SK-N-SH (cell line): Measurements from ENCODE around the gene KMT2A.

Experiments
- FOXJ3 ChIP-seq: sonication (generic); formaldehyde crosslinking; IDR thresholded peaks from 2 replicates; pipeline ENCODE4 v1.5.1; 2020; ENCODE audit warnings: mild to moderate bottlenecking, missing genetic modification reagents
- FOXM1 ChIP-seq: IDR thresholded peaks from 2 replicates; pipeline ENCODE4 v1.4.0; 2012; ENCODE audit warnings: low read depth, mild to moderate bottlenecking
- MXI1 ChIP-seq: IDR thresholded peaks from 2 replicates; pipeline ENCODE4 v1.6.1; 2012; ENCODE audit warnings: mild to moderate bottlenecking, low read depth, low read length, improper control_type of control experiment
- POLR2AphosphoS5 ChIP-seq: IDR thresholded peaks from 2 replicates; pipeline ENCODE4 v1.6.1; 2012; ENCODE audit warnings: low read depth, low read length
- RAD21 ChIP-seq: IDR thresholded peaks from 2 replicates; pipeline ENCODE4 v1.6.1; 2012; ENCODE audit warnings: mild to moderate bottlenecking, low read length
- SMC3 ChIP-seq: IDR thresholded peaks from 2 replicates; pipeline ENCODE4 v1.6.1; 2012; ENCODE audit warnings: low read depth, low read length, improper control_type of control experiment
- YY1 ChIP-seq: IDR thresholded peaks from 2 replicates; pipeline ENCODE4 v1.4.0; 2012; ENCODE audit warnings: low read depth, mild to moderate bottlenecking
- TF ChIP-seq, protein P1 (sequence below): fragments of 200-600 bp; sonication (generic); IDR thresholded peaks from 2 replicates; pipeline ENCODE4 v1.6.1; 2017; ENCODE audit warnings: antibody characterized with exemption, mild to moderate bottlenecking, moderate library complexity
- TF ChIP-seq, protein P2 (sequence below): IDR thresholded peaks from 2 replicates; pipeline ENCODE4 v1.4.0; 2012; ENCODE audit warnings: low read depth
- TF ChIP-seq, protein P3 (sequence below): IDR thresholded peaks from 2 replicates; pipeline ENCODE4 v1.6.1; 2012; ENCODE audit warnings: mild to moderate bottlenecking, low read depth, low read length, moderate library complexity

DNA sequence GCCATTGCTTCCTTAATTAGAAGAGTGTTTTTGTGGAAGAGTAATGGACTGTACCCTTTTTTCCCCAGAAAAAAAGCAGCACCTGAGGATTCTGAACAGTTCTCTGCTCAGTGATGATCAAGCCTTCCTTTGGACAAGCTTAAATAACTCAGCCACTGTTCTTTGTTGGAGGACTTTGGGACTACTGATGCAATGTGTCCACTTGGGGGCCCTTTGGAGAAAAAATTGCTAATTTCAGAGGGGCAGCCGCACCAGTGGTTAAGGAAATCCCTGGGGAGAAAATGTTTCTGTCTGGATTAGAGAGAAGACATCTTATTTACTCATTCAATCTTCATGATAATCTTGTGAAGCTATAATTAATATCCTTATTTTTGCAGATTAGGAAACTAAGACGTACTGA lies 5.3 kb upstream of the KMT2A start:
- TF ChIP-seq, protein P1, sequence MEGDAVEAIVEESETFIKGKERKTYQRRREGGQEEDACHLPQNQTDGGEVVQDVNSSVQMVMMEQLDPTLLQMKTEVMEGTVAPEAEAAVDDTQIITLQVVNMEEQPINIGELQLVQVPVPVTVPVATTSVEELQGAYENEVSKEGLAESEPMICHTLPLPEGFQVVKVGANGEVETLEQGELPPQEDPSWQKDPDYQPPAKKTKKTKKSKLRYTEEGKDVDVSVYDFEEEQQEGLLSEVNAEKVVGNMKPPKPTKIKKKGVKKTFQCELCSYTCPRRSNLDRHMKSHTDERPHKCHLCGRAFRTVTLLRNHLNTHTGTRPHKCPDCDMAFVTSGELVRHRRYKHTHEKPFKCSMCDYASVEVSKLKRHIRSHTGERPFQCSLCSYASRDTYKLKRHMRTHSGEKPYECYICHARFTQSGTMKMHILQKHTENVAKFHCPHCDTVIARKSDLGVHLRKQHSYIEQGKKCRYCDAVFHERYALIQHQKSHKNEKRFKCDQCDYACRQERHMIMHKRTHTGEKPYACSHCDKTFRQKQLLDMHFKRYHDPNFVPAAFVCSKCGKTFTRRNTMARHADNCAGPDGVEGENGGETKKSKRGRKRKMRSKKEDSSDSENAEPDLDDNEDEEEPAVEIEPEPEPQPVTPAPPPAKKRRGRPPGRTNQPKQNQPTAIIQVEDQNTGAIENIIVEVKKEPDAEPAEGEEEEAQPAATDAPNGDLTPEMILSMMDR, result 0 out of 2 replicates have a peak, but pooled peaks have one; percentile 10
- no peak for TF ChIP-seq SMC3
- no peak for TF ChIP-seq POLR2AphosphoS5
- no peak for TF ChIP-seq FOXJ3 (CRISPR knock-in tag)
- TF ChIP-seq YY1, result no peak
- TF ChIP-seq, protein P2, sequence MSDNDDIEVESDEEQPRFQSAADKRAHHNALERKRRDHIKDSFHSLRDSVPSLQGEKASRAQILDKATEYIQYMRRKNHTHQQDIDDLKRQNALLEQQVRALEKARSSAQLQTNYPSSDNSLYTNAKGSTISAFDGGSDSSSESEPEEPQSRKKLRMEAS, result no peak
- TF ChIP-seq RAD21, result peak; percentile 12; the same call in 1 of the 2 replicates
- no peak for TF ChIP-seq FOXM1
- TF ChIP-seq MXI1, result no peak
- TF ChIP-seq, protein P3, sequence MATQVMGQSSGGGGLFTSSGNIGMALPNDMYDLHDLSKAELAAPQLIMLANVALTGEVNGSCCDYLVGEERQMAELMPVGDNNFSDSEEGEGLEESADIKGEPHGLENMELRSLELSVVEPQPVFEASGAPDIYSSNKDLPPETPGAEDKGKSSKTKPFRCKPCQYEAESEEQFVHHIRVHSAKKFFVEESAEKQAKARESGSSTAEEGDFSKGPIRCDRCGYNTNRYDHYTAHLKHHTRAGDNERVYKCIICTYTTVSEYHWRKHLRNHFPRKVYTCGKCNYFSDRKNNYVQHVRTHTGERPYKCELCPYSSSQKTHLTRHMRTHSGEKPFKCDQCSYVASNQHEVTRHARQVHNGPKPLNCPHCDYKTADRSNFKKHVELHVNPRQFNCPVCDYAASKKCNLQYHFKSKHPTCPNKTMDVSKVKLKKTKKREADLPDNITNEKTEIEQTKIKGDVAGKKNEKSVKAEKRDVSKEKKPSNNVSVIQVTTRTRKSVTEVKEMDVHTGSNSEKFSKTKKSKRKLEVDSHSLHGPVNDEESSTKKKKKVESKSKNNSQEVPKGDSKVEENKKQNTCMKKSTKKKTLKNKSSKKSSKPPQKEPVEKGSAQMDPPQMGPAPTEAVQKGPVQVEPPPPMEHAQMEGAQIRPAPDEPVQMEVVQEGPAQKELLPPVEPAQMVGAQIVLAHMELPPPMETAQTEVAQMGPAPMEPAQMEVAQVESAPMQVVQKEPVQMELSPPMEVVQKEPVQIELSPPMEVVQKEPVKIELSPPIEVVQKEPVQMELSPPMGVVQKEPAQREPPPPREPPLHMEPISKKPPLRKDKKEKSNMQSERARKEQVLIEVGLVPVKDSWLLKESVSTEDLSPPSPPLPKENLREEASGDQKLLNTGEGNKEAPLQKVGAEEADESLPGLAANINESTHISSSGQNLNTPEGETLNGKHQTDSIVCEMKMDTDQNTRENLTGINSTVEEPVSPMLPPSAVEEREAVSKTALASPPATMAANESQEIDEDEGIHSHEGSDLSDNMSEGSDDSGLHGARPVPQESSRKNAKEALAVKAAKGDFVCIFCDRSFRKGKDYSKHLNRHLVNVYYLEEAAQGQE, result no peak
